ENCODE measurements around the gene VASH1. TPM values are rescaled to one million over a fixed set of nuclear protein-coding genes. Genes with fewer than 3 reads are reported as not detected.

The VASH1 gene
- total and polyA plus RNA-seq, 2 of the 13 experiments (the other 11 are each of a cell fraction or from before 2014, with no cell fraction given) = 0.11 to 0.24 TPM

DNA sequence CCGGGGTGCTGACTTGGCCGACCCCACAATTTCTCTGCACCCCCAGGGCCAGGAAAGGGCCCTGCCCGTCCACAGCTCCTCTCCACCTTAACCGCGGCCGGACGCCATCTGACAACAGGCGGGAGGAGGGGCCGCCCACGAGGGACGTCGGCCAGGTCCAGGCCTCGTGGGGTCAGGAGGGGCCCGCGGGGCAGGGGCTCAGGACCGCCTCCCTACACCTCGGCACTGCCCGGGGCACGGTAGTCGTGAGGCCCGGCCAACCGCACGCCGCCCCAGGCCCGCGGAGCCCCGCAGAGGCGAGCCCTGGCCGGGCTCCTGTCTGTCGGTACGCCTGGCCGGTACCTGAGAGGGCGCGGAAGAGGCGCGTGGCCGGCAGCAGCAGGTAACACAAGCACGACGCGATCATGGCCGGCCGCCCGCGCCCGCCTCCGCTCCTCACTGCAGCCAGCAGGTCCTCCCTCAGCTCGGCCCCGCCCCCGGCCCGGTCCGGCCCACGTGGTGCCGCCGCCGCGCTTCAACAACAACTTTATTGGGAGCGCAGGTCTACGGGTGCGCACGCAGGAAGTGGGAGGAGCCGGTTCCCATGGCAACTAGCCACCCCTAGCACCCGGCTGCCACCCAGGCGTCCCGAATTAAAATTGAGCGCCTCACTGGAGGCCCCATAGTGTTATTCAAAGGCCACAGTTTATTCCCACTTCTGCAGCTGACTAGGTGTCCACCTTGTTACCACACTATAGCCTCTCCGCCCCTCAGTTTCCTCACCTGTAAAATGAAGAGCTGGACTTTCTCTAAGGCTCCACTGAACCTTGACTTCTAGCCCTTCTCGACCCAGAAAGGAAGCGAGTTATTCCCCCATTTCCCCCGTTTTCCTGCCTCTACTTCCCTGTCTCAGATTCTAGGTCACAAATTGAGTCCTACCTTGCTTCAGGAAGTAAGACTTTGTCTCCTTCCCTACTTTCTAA, 51.4 kb downstream of the VASH1 start, which contains the start of gene ANGEL1 (continued):
- TF ChIP-seq ZNF10 (CRISPR knock-in tag; IDR thresholded peaks at IDR 0.05; ENCODE audit: borderline replicate concordance, low read depth) (no peak), ZNF746 (CRISPR knock-in tag; IDR thresholded peaks at IDR 0.05) (peak; percentile 67), GLI4 (CRISPR knock-in tag; IDR thresholded peaks at IDR 0.05; ENCODE audit: borderline replicate concordance) (no peak), ZZZ3 (CRISPR knock-in tag; IDR thresholded peaks at IDR 0.05; ENCODE audit: borderline replicate concordance) (no peak), GZF1 (CRISPR knock-in tag; IDR thresholded peaks at IDR 0.05) (no peak), ZNF704 (CRISPR knock-in tag; IDR thresholded peaks at IDR 0.05; ENCODE audit: borderline replicate concordance) (no peak), ZNF891 (CRISPR knock-in tag; IDR thresholded peaks at IDR 0.05) (no peak), SKI (IDR thresholded peaks at IDR 0.05; ENCODE audit: partially characterized antibody) (peak; percentile 59), SRSF1 (optimal IDR thresholded peaks at IDR 0.05; ENCODE audit: low read depth, low read length) (peak; percentile 28), FOXP1 (IDR thresholded peaks at IDR 0.05) (no peak), FOXP1 (CRISPR knock-in tag; IDR thresholded peaks at IDR 0.05) (no peak), ZNF709 (CRISPR knock-in tag; IDR thresholded peaks at IDR 0.05) (no peak), NFATC3 (CRISPR knock-in tag; IDR thresholded peaks at IDR 0.05) (no peak), HOXA3 (CRISPR knock-in tag; IDR thresholded peaks at IDR 0.05) (peak; percentile 90), SRF (IDR thresholded peaks at IDR 0.05; ENCODE audit: low read depth, low read length) (no peak), GPN1 (CRISPR knock-in tag; IDR thresholded peaks at IDR 0.05; ENCODE audit: borderline replicate concordance) (no peak), ZNF382 (CRISPR knock-in tag; IDR thresholded peaks at IDR 0.05; ENCODE audit: borderline replicate concordance) (no peak), TRAFD1 (CRISPR knock-in tag; IDR thresholded peaks at IDR 0.05; ENCODE audit: borderline replicate concordance) (no peak), SALL1 (CRISPR knock-in tag; IDR thresholded peaks at IDR 0.05) (peak; percentile 85), CENPX (CRISPR knock-in tag; IDR thresholded peaks at IDR 0.05) (no peak), KDM1A (CRISPR knock-in tag; IDR thresholded peaks at IDR 0.05) (no peak), MXD4 (CRISPR knock-in tag; IDR thresholded peaks at IDR 0.05) (peak; percentile 96), PHF5A (CRISPR knock-in tag; IDR thresholded peaks at IDR 0.05; ENCODE audit: low read depth, unreplicated experiment) (no peak), ZNF773 (CRISPR knock-in tag; IDR thresholded peaks at IDR 0.05; ENCODE audit: borderline replicate concordance) (no peak), HCFC1 (IDR thresholded peaks at IDR 0.05; ENCODE audit: low read depth, low read length) (peak; percentile 49; the same call in 1 of the 2 replicates), ZNF616 (CRISPR knock-in tag; IDR thresholded peaks at IDR 0.05; ENCODE audit: low read depth) (no peak)
- TF ChIP-seq, protein P1, sequence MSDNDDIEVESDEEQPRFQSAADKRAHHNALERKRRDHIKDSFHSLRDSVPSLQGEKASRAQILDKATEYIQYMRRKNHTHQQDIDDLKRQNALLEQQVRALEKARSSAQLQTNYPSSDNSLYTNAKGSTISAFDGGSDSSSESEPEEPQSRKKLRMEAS (IDR thresholded peaks at IDR 0.05) = peak; percentile 98
- TF ChIP-seq, protein P2, sequence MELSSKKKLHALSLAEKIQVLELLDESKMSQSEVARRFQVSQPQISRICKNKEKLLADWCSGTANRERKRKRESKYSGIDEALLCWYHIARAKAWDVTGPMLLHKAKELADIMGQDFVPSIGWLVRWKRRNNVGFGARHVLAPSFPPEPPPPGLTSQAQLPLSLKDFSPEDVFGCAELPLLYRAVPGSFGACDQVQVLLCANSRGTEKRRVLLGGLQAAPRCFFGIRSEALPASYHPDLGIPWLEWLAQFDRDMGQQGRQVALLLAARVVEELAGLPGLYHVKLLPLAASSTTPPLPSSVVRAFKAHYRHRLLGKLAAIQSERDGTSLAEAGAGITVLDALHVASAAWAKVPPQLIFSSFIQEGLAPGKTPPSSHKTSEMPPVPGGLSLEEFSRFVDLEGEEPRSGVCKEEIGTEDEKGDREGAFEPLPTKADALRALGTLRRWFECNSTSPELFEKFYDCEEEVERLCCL (CRISPR knock-in tag; IDR thresholded peaks at IDR 0.05; ENCODE audit: borderline replicate concordance) = no peak
